ENCODE results near the gene CWC15.
"Not testable (repeated sequence)": the region's sequence is repeated elsewhere in the genome, so short reads cannot be mapped to it uniquely, and the experiment has no call there.

DNA sequence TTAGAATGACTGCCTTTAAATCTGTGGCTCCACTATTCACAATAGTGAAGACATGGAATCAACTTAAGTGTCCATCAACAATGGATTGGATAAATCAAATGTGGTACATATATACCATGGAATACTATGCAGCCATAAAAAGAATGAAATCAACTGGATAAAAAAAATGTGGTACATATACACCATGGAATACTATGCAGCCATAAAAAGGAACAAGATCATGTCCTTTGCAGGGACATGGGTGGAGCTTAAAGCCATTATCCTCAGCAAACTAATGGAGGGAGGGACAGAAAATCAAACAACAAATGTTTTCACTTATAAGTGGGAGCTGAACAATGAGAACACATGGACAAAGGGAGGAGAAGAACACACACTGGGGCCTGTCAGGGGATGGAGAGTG is 41.3 kb downstream of the CWC15 start:
- TF ChIP-seq, protein P1, sequence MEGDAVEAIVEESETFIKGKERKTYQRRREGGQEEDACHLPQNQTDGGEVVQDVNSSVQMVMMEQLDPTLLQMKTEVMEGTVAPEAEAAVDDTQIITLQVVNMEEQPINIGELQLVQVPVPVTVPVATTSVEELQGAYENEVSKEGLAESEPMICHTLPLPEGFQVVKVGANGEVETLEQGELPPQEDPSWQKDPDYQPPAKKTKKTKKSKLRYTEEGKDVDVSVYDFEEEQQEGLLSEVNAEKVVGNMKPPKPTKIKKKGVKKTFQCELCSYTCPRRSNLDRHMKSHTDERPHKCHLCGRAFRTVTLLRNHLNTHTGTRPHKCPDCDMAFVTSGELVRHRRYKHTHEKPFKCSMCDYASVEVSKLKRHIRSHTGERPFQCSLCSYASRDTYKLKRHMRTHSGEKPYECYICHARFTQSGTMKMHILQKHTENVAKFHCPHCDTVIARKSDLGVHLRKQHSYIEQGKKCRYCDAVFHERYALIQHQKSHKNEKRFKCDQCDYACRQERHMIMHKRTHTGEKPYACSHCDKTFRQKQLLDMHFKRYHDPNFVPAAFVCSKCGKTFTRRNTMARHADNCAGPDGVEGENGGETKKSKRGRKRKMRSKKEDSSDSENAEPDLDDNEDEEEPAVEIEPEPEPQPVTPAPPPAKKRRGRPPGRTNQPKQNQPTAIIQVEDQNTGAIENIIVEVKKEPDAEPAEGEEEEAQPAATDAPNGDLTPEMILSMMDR (conservative IDR thresholded peaks at IDR 0.05; ENCODE audit: low read length): not testable (repeated sequence)
- TF ChIP-seq EZH2phosphoT487 (IDR thresholded peaks at IDR 0.05; ENCODE audit: borderline replicate concordance, low read depth, low read length): not testable (repeated sequence)

Measured in OCI-LY7 (cell line).